ENCODE measurements around the gene TATDN2. TPM values are rescaled to one million over a fixed set of nuclear protein-coding genes. Genes with fewer than 3 reads are reported as not detected.
A peak's percentile ranks its signal among the peaks of the same experiment; 100 is the strongest.

Gene TATDN2
- polyA plus RNA-seq, 1 experiment: 14.9 TPM

GRCh38 chr3:10223676-10224639 lies 24.3 kb upstream of the TATDN2 start:
- ChIA-PET POLR2A (no interaction called here), CTCF (interaction anchor here (0.6 to 1.8 kb wide), 6 partner anchors 20 to 291 kb away, joined by 3 to 11 read pairs (median 6); partner anchors contain the start of genes CRELD1 and IRAK2)
- no peak for DNase-seq (ENCODE audit: low read depth)
- TF ChIP-seq CTCF (IDR thresholded peaks at IDR 0.05; ENCODE audit: insufficient read depth, low read depth, low read length): no peak
- Histone ChIP-seq H3K4me3 (ENCODE audit: low read depth, low read length) (no peak overlapping the region), H3K36me3 (ENCODE audit: control insufficient read depth, insufficient read depth, low read length) (no peaks in the 10 kb centered on the region), H3K27me3 (ENCODE audit: control insufficient read depth, insufficient read depth, low read length) (no peaks in the 10 kb centered on the region)

- TF ChIP-seq CTCF (IDR thresholded peaks at IDR 0.05; ENCODE audit: insufficient read depth, low read depth, low read length): peak; percentile 77
- H3K27me3 ChIP-seq (ENCODE audit: control insufficient read depth, insufficient read depth, low read length): no peaks in the 10 kb centered on the region
- no peaks in the 10 kb centered on the region for H3K36me3 ChIP-seq (ENCODE audit: control insufficient read depth, insufficient read depth, low read length)
- no peak for DNase-seq (ENCODE audit: low read depth)
- ChIA-PET CTCF (interaction anchor here (0.7 kb wide), 1 partner anchor 19 kb away, joined by 3 read pairs; no protein-coding TSS in a partner anchor), POLR2A (no interaction called here)
- H3K4me3 ChIP-seq (ENCODE audit: low read depth, low read length): no peak overlapping the region
Observed at GRCh38 chr3:10224794-10225665, 23.2 kb upstream of the TATDN2 start.

- no peak overlapping the region for H3K4me3 ChIP-seq (ENCODE audit: low read depth, low read length)
- POLR2A ChIA-PET: no interaction called here
- no peaks in the 10 kb centered on the region for H3K27me3 ChIP-seq (ENCODE audit: control insufficient read depth, insufficient read depth, low read length)
- DNase-seq (ENCODE audit: low read depth): no peak
- CTCF ChIA-PET: interaction anchor here (1.1 kb wide), 1 partner anchor 280 kb away, joined by 3 read pairs; no protein-coding TSS in a partner anchor
- no peak for TF ChIP-seq CTCF (IDR thresholded peaks at IDR 0.05; ENCODE audit: insufficient read depth, low read depth, low read length)
- no peaks in the 10 kb centered on the region for H3K36me3 ChIP-seq (ENCODE audit: control insufficient read depth, insufficient read depth, low read length)
Observed at GRCh38 chr3:10226293-10226692, 22.0 kb upstream of the TATDN2 start.

GRCh38 chr3:10228248-10228950 lies 19.9 kb upstream of the TATDN2 start:
- no peaks in the 10 kb centered on the region for H3K27me3 ChIP-seq (ENCODE audit: control insufficient read depth, insufficient read depth, low read length)
- ChIA-PET CTCF (interaction anchor here (0.6 kb wide), 1 partner anchor 296 kb away, joined by 3 read pairs; no protein-coding TSS in a partner anchor), POLR2A (no interaction called here)
- no peak for DNase-seq (ENCODE audit: low read depth)
- H3K36me3 ChIP-seq (ENCODE audit: control insufficient read depth, insufficient read depth, low read length): no peaks in the 10 kb centered on the region
- no peak for TF ChIP-seq CTCF (IDR thresholded peaks at IDR 0.05; ENCODE audit: insufficient read depth, low read depth, low read length)
- no peak overlapping the region for H3K4me3 ChIP-seq (ENCODE audit: low read depth, low read length)

All from BJ (cell line).